Mesenchymal stem cell (in vitro differentiated cells and primary cell): ENCODE data around the gene ZBED1.

ENCODE experiments used
- DNase-seq: peaks from one replicate; pipeline ENCODE4 v3.0.0-alpha.2; 2013
- H2AFZ ChIP-seq: one replicate; pipeline ENCODE4 v1.6.1; 2013; ENCODE audit warnings: low read depth, mild to moderate bottlenecking, control low read depth, inconsistent platforms, low read length, moderate library complexity
- H2AK5ac ChIP-seq: 2 replicates; pipeline ENCODE4 v1.6.1; 2013; ENCODE audit warnings: low read length, moderate library complexity, mild to moderate bottlenecking, inconsistent platforms; ENCODE audit not compliant: severe bottlenecking
- H2BK120ac ChIP-seq: one replicate; pipeline ENCODE4 v1.6.1; 2013; ENCODE audit warnings: low read depth, mild to moderate bottlenecking, inconsistent platforms, low read length, moderate library complexity
- H2BK12ac ChIP-seq, 2 experiments: one replicate each; pipeline ENCODE4 v1.6.1; 2013; ENCODE audit warnings: inconsistent platforms in 2 of 2, low read length in 2 of 2, mild to moderate bottlenecking in 2 of 2, moderate library complexity in 2 of 2, control low read depth in 1 of 2
- H2BK15ac ChIP-seq: one replicate; pipeline ENCODE4 v1.6.1; 2013; ENCODE audit warnings: mild to moderate bottlenecking, low read depth, inconsistent platforms; ENCODE audit not compliant: poor library complexity, severe bottlenecking
- H2BK5ac ChIP-seq: 2 replicates; pipeline ENCODE4 v1.6.1; 2013; ENCODE audit warnings: low read depth, mild to moderate bottlenecking, low read length, control low read depth, inconsistent platforms; ENCODE audit not compliant: poor library complexity, severe bottlenecking
- H3K14ac ChIP-seq, 2 experiments: one replicate each; pipeline ENCODE4 v1.6.1; 2013; ENCODE audit warnings: inconsistent platforms in 2 of 2, low read length in 2 of 2, control low read depth in 1 of 2, mild to moderate bottlenecking in 1 of 2, moderate library complexity in 1 of 2
- H3K18ac ChIP-seq, 2 experiments: one replicate each; pipeline ENCODE4 v1.6.1; 2013; ENCODE audit warnings: inconsistent platforms in 2 of 2, low read length in 2 of 2, control low read depth in 1 of 2, low read depth in 1 of 2, mild to moderate bottlenecking in 1 of 2
- H3K23ac ChIP-seq, 2 experiments: one replicate each; pipeline ENCODE4 v1.6.1; 2013; ENCODE audit warnings: inconsistent platforms in 2 of 2, low read length in 2 of 2, mild to moderate bottlenecking in 2 of 2, moderate library complexity in 2 of 2, control low read depth in 1 of 2
- H3K27ac ChIP-seq: 2 replicates; pipeline ENCODE4 v1.5.1; 2013; ENCODE audit warnings: mild to moderate bottlenecking, moderate library complexity, low read length, control low read depth, inconsistent platforms; ENCODE audit not compliant: poor library complexity, severe bottlenecking
- H3K27me3 ChIP-seq, 2 experiments: 2 replicates each; pipeline versions ENCODE4 v1.6.1 to v1.7.0; 2013; ENCODE audit warnings: low read length in 2 of 2, mild to moderate bottlenecking in 2 of 2, moderate library complexity in 2 of 2, control low read depth in 1 of 2, inconsistent platforms in 1 of 2; ENCODE audit not compliant: control insufficient read depth in 1 of 2, insufficient read depth in 1 of 2
- H3K36me3 ChIP-seq, 2 experiments: 2 replicates each; pipeline versions ENCODE4 v1.6.1 to v1.7.0; 2013; ENCODE audit warnings: low read length in 2 of 2, control low read depth in 1 of 2, inconsistent platforms in 1 of 2, low read depth in 1 of 2, mild to moderate bottlenecking in 1 of 2; ENCODE audit not compliant: insufficient read depth in 2 of 2, control insufficient read depth in 1 of 2
- H3K4ac ChIP-seq, 2 experiments: one replicate each; pipeline ENCODE4 v1.6.1; 2013; ENCODE audit warnings: inconsistent platforms in 2 of 2, low read length in 2 of 2, mild to moderate bottlenecking in 2 of 2, moderate library complexity in 2 of 2, control low read depth in 1 of 2, low read depth in 1 of 2
- H3K4me1 ChIP-seq: 2 replicates; pipeline ENCODE4 v1.6.1; 2013; ENCODE audit warnings: low read depth, low read length, control low read depth; ENCODE audit not compliant: control insufficient read depth, insufficient read depth
- H3K4me2 ChIP-seq: 2 replicates; pipeline ENCODE4 v1.6.1; 2013; ENCODE audit warnings: low read length, mild to moderate bottlenecking, inconsistent platforms; ENCODE audit not compliant: poor library complexity, severe bottlenecking
- H3K4me3 ChIP-seq, 2 experiments: 2 replicates each; pipeline versions ENCODE4 v1.5.1 to v1.7.0; 2013; ENCODE audit warnings: low read length in 2 of 2, mild to moderate bottlenecking in 2 of 2, control low read depth in 1 of 2, low read depth in 1 of 2; ENCODE audit not compliant: insufficient read depth in 1 of 2
- H3K79me1 ChIP-seq: replicated peaks from 2 replicates; pipeline ENCODE4 v1.6.1; 2013; ENCODE audit warnings: mild to moderate bottlenecking, control low read depth, low read length, inconsistent platforms; ENCODE audit not compliant: poor library complexity, severe bottlenecking
- H3K9ac ChIP-seq: 2 replicates; pipeline ENCODE4 v1.7.0; 2013; ENCODE audit warnings: mild to moderate bottlenecking, low read length, moderate library complexity
- H3K9me3 ChIP-seq: 2 replicates; pipeline ENCODE4 v1.7.0; 2013; ENCODE audit warnings: mild to moderate bottlenecking, low read length; ENCODE audit not compliant: control insufficient read depth
- H4K8ac ChIP-seq: one replicate; pipeline ENCODE4 v1.6.1; 2013; ENCODE audit warnings: inconsistent platforms, mild to moderate bottlenecking, low read length, moderate library complexity
- H4K91ac ChIP-seq: one replicate; pipeline ENCODE4 v1.6.1; 2013; ENCODE audit warnings: mild to moderate bottlenecking, low read length, inconsistent platforms
- WGBS: methylation state at CpG from one replicate; pipeline ENCODE4 v1.1.7; 2013; ENCODE audit warnings: mixed read lengths; 5-methylcytosine and 5-hydroxymethylcytosine counted together

ZBED1 gene

GRCh38 chrX:2447484-2447883 lies 53.3 kb downstream of the ZBED1 start:
- Histone ChIP-seq H3K9me3 (no peaks in the 10 kb centered on the region), H2AFZ (no peak overlapping the region)
- WGBS = 100% methylated on average over 2 of the region's 2 CpGs

GRCh38 chrX:2446815-2447214 lies 54.0 kb downstream of the ZBED1 start:
- Histone ChIP-seq H2BK5ac (no peak overlapping the region), H3K18ac (no peak overlapping the region), H3K4ac (no peak overlapping the region), H3K36me3 (peaks cover 5 to 9% of the 10 kb centered on the region in 2 experiments), H3K9me3 (no peaks in the 10 kb centered on the region), H2AFZ (no peak overlapping the region), H3K9ac (no peak overlapping the region), H3K27ac (no peak overlapping the region), H2BK12ac (no peak overlapping the region), H4K91ac (no peak overlapping the region), H3K27me3 (no peaks in the 10 kb centered on the region), H2BK15ac (no peak overlapping the region), H3K4me1 (peaks cover 2% of the 10 kb centered on the region), H2BK120ac (no peak overlapping the region), H3K14ac (no peak overlapping the region), H3K23ac (no peak overlapping the region), H3K4me2 (no peak overlapping the region), H3K4me3 (no peak overlapping the region), H3K79me1 (peaks cover 34% of the 10 kb centered on the region), H4K8ac (no peak overlapping the region), H2AK5ac (no peak overlapping the region)
- 97% methylated on average over 14 of the region's 14 CpGs for WGBS
- DNase-seq = no peak

More at GRCh38 chrX:2447484-2447883, 53.3 kb downstream of the ZBED1 start:
- H3K27ac ChIP-seq = no peak overlapping the region
- H3K79me1 ChIP-seq = peaks cover 38% of the 10 kb centered on the region
- no peak overlapping the region for H4K91ac ChIP-seq
- H3K14ac ChIP-seq = no peak overlapping the region
- H2AK5ac ChIP-seq = no peak overlapping the region
- no peak for DNase-seq
- no peak overlapping the region for H4K8ac ChIP-seq
- no peak overlapping the region for H2BK15ac ChIP-seq
- H3K4ac ChIP-seq = no peak overlapping the region
- H3K9ac ChIP-seq = no peak overlapping the region
- H3K27me3 ChIP-seq = no peaks in the 10 kb centered on the region
- peaks cover 2% of the 10 kb centered on the region for H3K4me1 ChIP-seq
- no peak overlapping the region for H2BK120ac ChIP-seq
- no peak overlapping the region for H2BK12ac ChIP-seq
- H3K4me2 ChIP-seq = no peak overlapping the region
- no peak overlapping the region for H2BK5ac ChIP-seq
- no peak overlapping the region for H3K23ac ChIP-seq
- H3K4me3 ChIP-seq = no peak overlapping the region
- H3K18ac ChIP-seq = no peak overlapping the region
- peaks cover 9 to 10% of the 10 kb centered on the region in 2 experiments for H3K36me3 ChIP-seq

- H3K27me3 ChIP-seq = no peaks in the 10 kb centered on the region
- no peak overlapping the region for H2BK120ac ChIP-seq
- H3K79me1 ChIP-seq = peaks cover 36% of the 10 kb centered on the region
- no peak overlapping the region for H3K18ac ChIP-seq
- 96% methylated on average over 31 of the region's 31 CpGs for WGBS
- H2AFZ ChIP-seq = no peak overlapping the region
- no peak overlapping the region for H3K23ac ChIP-seq
- no peak overlapping the region for H3K14ac ChIP-seq
- DNase-seq = no peak
- no peak overlapping the region for H3K27ac ChIP-seq
- H3K9me3 ChIP-seq = no peaks in the 10 kb centered on the region
- H2AK5ac ChIP-seq = no peak overlapping the region
- no peak overlapping the region for H4K91ac ChIP-seq
- H3K36me3 ChIP-seq = peaks cover 6 to 14% of the 10 kb centered on the region in 2 experiments
- no peak overlapping the region for H3K4me3 ChIP-seq
- no peaks in the 10 kb centered on the region for H3K4me1 ChIP-seq
- no peak overlapping the region for H3K9ac ChIP-seq
- H3K4ac ChIP-seq = no peak overlapping the region
- H3K4me2 ChIP-seq = no peak overlapping the region
- H2BK12ac ChIP-seq = no peak overlapping the region
- H2BK15ac ChIP-seq = no peak overlapping the region
- no peak overlapping the region for H2BK5ac ChIP-seq
- no peak overlapping the region for H4K8ac ChIP-seq
These were observed 54.8 kb downstream of the ZBED1 start for GRCh38 chrX:2445662-2446623.

GRCh38 chrX:2442694-2443093 lies 58.1 kb downstream of the ZBED1 start:
- Histone ChIP-seq H3K4me3 (no peak overlapping the region), H2AK5ac (no peak overlapping the region), H3K4me1 (no peaks in the 10 kb centered on the region), H3K18ac (no peak overlapping the region), H2BK15ac (no peak overlapping the region), H3K79me1 (peaks cover 41% of the 10 kb centered on the region), H2BK5ac (no peak overlapping the region), H2BK12ac (no peak overlapping the region), H2BK120ac (no peak overlapping the region), H3K23ac (no peak overlapping the region), H3K27ac (no peak overlapping the region), H2AFZ (no peak overlapping the region), H4K8ac (no peak overlapping the region), H3K9ac (no peak overlapping the region), H3K4me2 (no peak overlapping the region), H3K36me3 (peaks cover 21 to 22% of the 10 kb centered on the region in 2 experiments), H3K4ac (no peak overlapping the region), H3K27me3 (no peaks in the 10 kb centered on the region), H3K9me3 (peaks cover 10% of the 10 kb centered on the region), H3K14ac (no peak overlapping the region), H4K91ac (no peak overlapping the region)
- WGBS = 95% methylated on average over 7 of the region's 7 CpGs
- no peak for DNase-seq
